ENCODE measurements around the gene EIF1AD. TPM values are rescaled to one million over a fixed set of nuclear protein-coding genes. Genes with fewer than 3 reads are reported as not detected.
"Not testable (repeated sequence)": the region's sequence is repeated elsewhere in the genome, so short reads cannot be mapped to it uniquely, and the experiment has no call there.

EIF1AD gene, protein sequence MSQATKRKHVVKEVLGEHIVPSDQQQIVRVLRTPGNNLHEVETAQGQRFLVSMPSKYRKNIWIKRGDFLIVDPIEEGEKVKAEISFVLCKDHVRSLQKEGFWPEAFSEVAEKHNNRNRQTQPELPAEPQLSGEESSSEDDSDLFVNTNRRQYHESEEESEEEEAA
- total RNA-seq: 50.7 and 57.1 TPM in 2 replicates

- intact Hi-C loops (cut with micrococcal nuclease): loop anchor here (1.0 to 2.0 kb wide), 6 partner anchors 41 to 387 kb away; partner anchors contain the start of genes KAT5, MAP3K11, PCNX3 and RNASEH2C
These were observed at the start of gene EIF1AD, which contains the start of gene BANF1 for GRCh38 chr11:66001942-66002647. Gene EIF1AD (minus strand): TSS chr11:66002157. CDS start chr11:66000389, 1,768 bp downstream. Gene BANF1 (plus strand): TSS chr11:66002503. CDS start chr11:66003251, 748 bp downstream.

- intact Hi-C loops (cut with micrococcal nuclease): no loop called here
These were observed 49.4 kb upstream of the EIF1AD start for GRCh38 chr11:66051371-66051765.

- intact Hi-C loops (cut with micrococcal nuclease): no loop called here
These were observed 48.7 kb upstream of the EIF1AD start for GRCh38 chr11:66050581-66051231.

DNA sequence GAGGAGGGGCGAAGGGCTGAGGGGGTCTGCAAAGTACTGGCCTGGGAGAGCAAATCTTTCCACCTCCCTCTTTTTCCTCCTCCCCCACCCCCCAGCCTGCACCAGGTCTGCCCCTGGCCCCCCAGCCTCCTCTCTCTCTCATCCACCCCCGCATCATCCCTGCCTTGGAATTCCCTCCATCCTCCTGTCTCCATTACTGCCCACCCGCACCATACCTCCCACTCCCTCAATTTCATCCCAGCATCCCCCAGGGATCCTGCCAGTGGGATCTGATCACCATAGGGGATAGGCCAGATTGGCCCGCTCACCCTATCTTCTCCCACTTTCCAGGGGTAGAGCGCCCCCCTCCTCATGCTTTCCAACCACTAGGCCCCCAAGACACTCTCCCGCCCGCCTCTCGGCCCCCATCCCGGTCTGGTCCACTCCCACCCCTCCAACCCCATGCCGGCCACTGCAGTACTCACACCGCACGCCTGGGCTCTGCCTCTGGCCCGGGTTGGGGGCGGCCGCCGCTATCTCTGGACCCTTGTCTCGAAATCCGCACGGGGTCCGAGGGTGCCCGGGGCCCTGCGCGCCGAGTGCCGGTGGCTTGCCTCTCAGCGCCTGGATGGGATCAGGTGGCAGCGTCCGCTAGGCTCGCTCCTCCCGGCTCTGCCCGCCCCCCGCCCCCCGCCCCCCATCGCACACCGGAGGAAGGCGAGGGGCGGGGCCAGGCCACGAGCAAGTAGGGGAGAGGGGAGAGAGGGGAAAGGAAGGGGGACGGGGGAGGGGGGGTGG lies 46.8 kb upstream of the EIF1AD start, which contains the start of gene GAL3ST3:
Gene GAL3ST3 (minus strand): TSS at position 615 of the 777 bp plus-strand sequence. CDS start 3,746 bp downstream, outside the sequence.
- intact Hi-C loops (cut with micrococcal nuclease): no loop called here

GRCh38 chr11:66047541-66048365 lies 45.8 kb upstream of the EIF1AD start:
- intact Hi-C loops (cut with micrococcal nuclease): no loop called here

GRCh38 chr11:66046901-66047300 lies 44.9 kb upstream of the EIF1AD start:
- intact Hi-C loops (cut with micrococcal nuclease): no loop called here

GRCh38 chr11:66045177-66045639 lies 43.3 kb upstream of the EIF1AD start:
- intact Hi-C loops (cut with micrococcal nuclease): no loop called here

DNA sequence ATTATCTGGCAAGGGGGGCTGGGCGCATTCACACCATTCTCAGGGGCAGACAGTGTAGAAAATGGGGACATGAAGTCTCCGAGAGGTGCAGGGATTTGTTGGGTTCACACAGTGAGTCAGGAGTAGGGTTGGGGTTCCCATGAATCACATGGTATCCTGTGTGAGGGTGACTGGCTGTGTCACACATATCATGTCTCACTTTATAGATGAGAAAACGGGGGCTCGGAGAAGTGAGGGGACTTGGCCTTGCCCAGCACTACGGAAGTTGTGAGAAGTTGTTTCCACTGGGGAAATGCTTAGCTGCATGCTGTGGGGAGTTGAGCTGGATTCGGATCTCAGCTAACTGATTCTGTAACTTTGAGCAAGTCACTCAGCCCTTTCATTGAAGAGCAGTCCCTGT lies 42.8 kb upstream of the EIF1AD start:
- intact Hi-C loops (cut with micrococcal nuclease): no loop called here

DNA sequence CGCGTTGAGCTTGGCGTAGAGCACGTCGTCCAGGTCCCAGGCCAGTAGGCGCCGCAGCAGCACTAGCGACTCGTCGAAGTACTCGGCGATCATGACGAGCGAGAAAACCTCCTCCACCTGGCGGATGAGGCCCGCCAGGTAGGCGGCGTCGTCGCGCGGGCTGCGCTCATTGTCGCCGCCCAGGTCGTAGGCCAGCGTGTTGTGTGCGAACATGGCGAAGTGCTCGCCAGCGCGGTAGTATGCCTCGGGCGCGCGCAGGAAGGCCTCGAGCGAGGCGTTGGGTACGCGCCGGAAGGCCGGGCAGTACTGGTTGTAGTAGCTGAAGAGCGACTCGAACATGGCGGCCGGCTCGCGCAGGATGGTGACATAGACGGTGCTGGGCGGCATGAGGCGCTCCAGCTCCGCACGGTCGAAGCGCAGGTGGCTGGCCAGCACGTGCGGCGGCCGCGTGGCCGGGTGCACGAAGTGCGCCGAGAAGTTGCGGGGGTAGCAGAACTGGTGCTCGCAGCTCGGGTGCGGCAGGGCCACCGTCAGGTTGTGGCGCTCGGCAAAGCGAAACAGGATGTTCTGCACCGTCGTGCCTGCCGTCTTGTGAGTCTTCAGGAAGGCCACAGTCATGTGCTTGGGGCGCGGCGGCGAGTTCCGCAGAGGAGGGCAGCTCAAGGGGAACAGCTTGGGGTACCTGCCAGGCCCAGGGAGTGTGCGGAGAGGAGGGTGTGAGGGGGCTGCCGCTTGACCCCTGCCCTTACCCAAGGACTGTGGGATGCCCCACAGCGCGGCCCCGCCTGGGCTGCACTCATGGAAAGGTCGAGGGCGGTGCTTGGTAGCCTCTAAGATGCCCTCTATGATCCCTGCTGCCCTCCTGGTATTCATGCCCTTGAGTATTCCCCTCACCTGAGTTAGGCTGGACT lies 41.3 kb upstream of the EIF1AD start:
- intact Hi-C loops (cut with micrococcal nuclease): no loop called here

- intact Hi-C loops (cut with micrococcal nuclease): no loop called here
These were observed 40.5 kb upstream of the EIF1AD start for GRCh38 chr11:66042227-66042995.

DNA sequence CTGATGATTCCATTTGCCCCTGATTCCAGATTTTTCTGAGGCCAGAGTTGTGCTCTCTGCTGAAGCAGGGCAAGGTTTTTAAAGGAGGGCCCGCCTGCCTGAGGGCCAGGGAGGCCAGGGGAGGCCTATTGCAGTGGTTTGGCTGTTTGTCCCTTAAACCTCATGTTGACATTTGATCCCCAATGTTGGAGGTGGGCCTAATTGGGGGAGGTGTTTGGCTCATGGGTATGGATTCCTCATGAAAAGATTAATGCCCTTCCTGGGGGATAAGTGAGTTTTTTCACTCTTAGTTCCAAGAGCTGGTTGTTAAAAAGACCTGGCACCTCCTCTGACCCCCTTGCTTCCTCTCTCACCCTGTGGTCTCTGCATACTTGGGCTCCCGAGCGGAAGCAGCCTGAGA lies 37.8 kb upstream of the EIF1AD start:
- intact Hi-C loops (cut with micrococcal nuclease): no loop called here

DNA sequence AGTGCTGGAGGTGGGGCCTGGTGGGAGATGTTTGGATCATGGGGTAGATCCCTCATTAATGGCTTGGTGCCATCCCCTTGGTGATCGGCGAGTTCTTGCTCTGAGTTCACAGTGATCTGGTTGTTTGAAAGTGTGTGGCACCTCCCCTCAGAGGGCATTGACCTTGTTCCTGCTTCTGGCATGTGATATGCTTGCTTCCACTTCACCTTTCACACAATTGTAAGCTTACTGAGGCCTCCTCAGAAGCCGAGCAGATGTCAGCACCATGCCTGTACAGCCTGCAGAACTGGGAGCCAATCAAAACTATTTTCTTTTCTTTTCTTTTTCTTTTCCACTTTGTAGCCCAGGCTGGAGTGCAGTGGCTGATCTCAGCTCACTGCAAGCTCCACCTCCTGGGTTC lies 35.4 kb upstream of the EIF1AD start:
- intact Hi-C loops (cut with micrococcal nuclease): no loop called here

DNA sequence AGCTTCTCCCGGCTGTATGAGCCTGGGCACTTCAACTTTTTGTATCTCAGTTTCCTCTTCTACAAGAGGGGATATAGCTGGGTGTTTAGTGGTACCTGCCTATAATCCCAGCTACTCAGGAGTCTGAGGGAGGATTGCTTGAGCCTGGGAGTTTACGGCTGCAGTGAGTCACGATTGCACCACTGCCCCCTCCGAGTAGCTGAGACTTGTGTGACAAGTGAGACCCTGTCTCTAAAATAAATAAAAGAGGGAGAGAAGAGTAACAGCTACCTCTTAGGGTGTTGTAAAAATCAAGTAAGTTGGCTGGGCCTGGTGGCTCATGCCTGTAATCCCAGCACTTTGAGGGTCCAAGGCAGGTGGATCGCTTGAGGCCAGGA lies 34.4 kb upstream of the EIF1AD start:
- intact Hi-C loops (cut with micrococcal nuclease): no loop called here

DNA sequence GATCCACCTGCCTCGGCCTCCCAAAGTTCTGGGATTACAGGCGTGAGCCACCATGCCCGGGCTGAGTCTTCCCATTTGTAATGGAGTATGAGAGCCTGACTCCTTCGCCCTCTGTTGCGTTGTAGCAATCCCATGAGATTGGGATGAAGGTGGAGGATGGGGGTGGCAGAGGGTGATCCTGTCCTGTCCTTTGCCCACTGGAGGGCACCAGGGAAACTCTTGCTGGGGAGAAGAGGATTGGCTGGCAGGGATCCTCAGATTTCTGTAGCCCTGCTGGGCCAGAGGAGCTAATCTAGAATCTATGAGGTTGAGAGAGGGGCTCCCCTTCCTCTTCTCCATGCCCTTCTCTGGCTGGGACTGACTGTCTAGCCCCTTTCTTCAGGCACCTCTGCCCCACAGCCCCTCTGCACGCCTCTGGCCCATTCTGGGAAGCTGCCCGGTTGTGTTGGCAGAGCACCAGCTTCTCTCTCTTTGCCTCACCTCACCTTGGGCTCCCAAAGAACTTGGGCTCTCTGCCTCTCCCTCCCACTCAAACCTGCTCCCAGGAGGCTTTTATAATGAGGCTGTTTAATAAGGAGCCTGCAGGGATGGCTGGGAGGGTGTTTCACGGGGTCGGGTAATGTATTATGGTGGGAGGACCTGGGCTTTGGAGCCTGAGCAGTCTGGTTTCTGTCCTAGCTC lies 33.8 kb upstream of the EIF1AD start:
- intact Hi-C loops (cut with micrococcal nuclease): no loop called here

GRCh38 chr11:66032957-66033735 lies 31.2 kb upstream of the EIF1AD start:
- intact Hi-C loops (cut with micrococcal nuclease): no loop called here

DNA sequence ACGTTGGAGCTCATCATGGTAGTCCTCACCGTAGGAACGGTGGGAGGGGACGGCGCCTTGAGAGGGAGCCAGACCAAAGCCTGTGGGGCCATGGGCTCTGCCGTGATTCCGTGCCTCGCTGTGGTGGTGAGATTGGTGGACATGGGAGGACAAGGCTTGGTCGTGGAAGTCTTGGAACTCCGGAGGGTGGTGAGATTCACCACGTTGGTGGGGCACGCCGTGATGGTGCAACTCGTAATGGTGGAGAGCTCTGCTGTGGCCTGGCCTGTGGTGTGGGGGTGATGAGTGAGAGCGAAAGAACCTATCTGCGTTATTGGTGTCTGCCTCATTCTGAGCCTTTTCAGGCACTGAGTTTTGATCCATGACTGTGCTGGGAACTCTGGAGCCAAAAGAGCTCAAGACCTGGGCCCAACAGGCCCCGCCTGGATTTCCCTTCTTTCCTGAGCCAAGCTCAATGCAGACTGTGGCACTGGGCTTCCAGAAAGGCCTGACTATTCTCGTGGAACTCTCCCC lies 24.1 kb upstream of the EIF1AD start, which contains the start of gene CATSPER1:
Gene CATSPER1 (minus strand): TSS at position 463 of the 513 bp plus-strand sequence. CDS start 100 bp downstream, at position 363.
- intact Hi-C loops (cut with micrococcal nuclease): no loop called here

DNA sequence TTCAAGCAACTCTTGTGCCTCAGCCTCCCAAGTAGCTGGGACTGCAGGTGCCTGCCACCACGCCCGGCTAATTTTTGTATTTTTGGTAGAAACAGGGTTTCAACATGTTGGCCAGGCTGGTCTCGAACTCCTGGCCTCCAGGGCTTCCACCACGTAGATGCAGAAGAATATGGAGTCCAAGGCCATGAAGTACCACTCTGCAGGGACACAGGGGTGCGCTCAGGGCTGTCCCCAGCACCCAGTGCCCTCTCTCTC lies 21.2 kb upstream of the EIF1AD start:
- intact Hi-C loops (cut with micrococcal nuclease): not testable (repeated sequence)

Data from T-helper 2 cell treated with Interferon-gamma antibody and Interleukin-4, amounts not matched to agents 100 ng/mL and 5 ng/mL, for 36 hours (primary cell).